NCI-H510A (cell line): ENCODE data around the gene PCSK5.
"Not testable (repeated sequence)": the region's sequence is repeated elsewhere in the genome, so short reads cannot be mapped to it uniquely, and the experiment has no call there.

Experiments
- DNase-seq: peaks from one replicate; lab custom pipeline; 2025; lab: John Stamatoyannopoulos, UW

PCSK5 gene

GRCh38 chr9:75890472-75891276 is at the start of gene PCSK5:
Gene PCSK5 (plus strand): TSS chr9:75890673. CDS start chr9:75891182, 509 bp downstream.
- DNase-seq: peak; percentile 89

GRCh38 chr9:75844321-75844720 is 46.2 kb upstream of the PCSK5 start:
- no peak for DNase-seq

- no peak for DNase-seq
Measured at GRCh38 chr9:75845806-75846205, 44.7 kb upstream of the PCSK5 start.

GRCh38 chr9:75847085-75847484 is 43.4 kb upstream of the PCSK5 start:
- DNase-seq: no peak

GRCh38 chr9:75850459-75851200 is 39.8 kb upstream of the PCSK5 start:
- no peak for DNase-seq

GRCh38 chr9:75851917-75852316 is 38.6 kb upstream of the PCSK5 start:
- no peak for DNase-seq

- DNase-seq: no peak
Measured at GRCh38 chr9:75852746-75853145, 37.7 kb upstream of the PCSK5 start.

- DNase-seq: no peak
Measured at GRCh38 chr9:75855509-75855908, 35.0 kb upstream of the PCSK5 start.

- DNase-seq: no peak
Measured at GRCh38 chr9:75858497-75859092, 31.9 kb upstream of the PCSK5 start.

- no peak for DNase-seq
Measured at GRCh38 chr9:75864266-75864665, 26.2 kb upstream of the PCSK5 start.

- no peak for DNase-seq
Measured at GRCh38 chr9:75866273-75866871, 24.1 kb upstream of the PCSK5 start.

- not testable (repeated sequence) for DNase-seq
Measured at GRCh38 chr9:75868526-75868925, 21.9 kb upstream of the PCSK5 start.

GRCh38 chr9:75869236-75869635 is 21.2 kb upstream of the PCSK5 start:
- no peak for DNase-seq

GRCh38 chr9:75870450-75870849 is 20.0 kb upstream of the PCSK5 start:
- DNase-seq: no peak

- DNase-seq: no peak
Measured at GRCh38 chr9:75871624-75872023, 18.8 kb upstream of the PCSK5 start.

- no peak for DNase-seq
Measured at GRCh38 chr9:75873712-75874111, 16.8 kb upstream of the PCSK5 start.

GRCh38 chr9:75876999-75877640 is 13.4 kb upstream of the PCSK5 start:
- no peak for DNase-seq

- DNase-seq: no peak
Measured at GRCh38 chr9:75878488-75878860, 12.0 kb upstream of the PCSK5 start.

- DNase-seq: no peak
Measured at GRCh38 chr9:75880618-75881017, 9.9 kb upstream of the PCSK5 start.

- no peak for DNase-seq
Measured at GRCh38 chr9:75881761-75882160, 8.7 kb upstream of the PCSK5 start.

GRCh38 chr9:75885652-75886051 is 4.8 kb upstream of the PCSK5 start:
- no peak for DNase-seq

GRCh38 chr9:75889577-75889976 is 896 bp upstream of the PCSK5 start:
- DNase-seq: no peak
